Measurements from ENCODE around the gene RELCH. TPM values are rescaled to one million over a fixed set of nuclear protein-coding genes. Genes with fewer than 3 reads are reported as not detected.

The RELCH gene
- total RNA-seq, 1 donor from 2014 or later = 16.7 TPM

- peak; percentile 30 for TF ChIP-seq CTCF (conservative IDR thresholded peaks at IDR 0.05; ENCODE audit: low read depth, low read length)
- DNase-seq (ENCODE audit: low read depth) = no peak
- no peak overlapping the region for H3K4me3 ChIP-seq (ENCODE audit: low read depth, low read length)
Observed at GRCh38 chr18:62245699-62246098, 58.6 kb downstream of the RELCH start.

GRCh38 chr18:62248313-62248712 lies 61.3 kb downstream of the RELCH start:
- DNase-seq (ENCODE audit: low read depth) = no peak
- H3K4me3 ChIP-seq (ENCODE audit: low read depth, low read length) = no peak overlapping the region
- no peak for TF ChIP-seq CTCF (conservative IDR thresholded peaks at IDR 0.05; ENCODE audit: low read depth, low read length)

GRCh38 chr18:62249478-62250097 lies 62.5 kb downstream of the RELCH start:
- DNase-seq (ENCODE audit: low read depth) = peak; percentile 47
- peak; percentile 86 for TF ChIP-seq CTCF (conservative IDR thresholded peaks at IDR 0.05; ENCODE audit: low read depth, low read length)

GRCh38 chr18:62250475-62250874 lies 63.4 kb downstream of the RELCH start:
- TF ChIP-seq CTCF (conservative IDR thresholded peaks at IDR 0.05; ENCODE audit: low read depth, low read length) = no peak
- H3K4me3 ChIP-seq (ENCODE audit: low read depth, low read length) = no peak overlapping the region
- DNase-seq (ENCODE audit: low read depth) = no peak

More at GRCh38 chr18:62249478-62250097, 62.5 kb downstream of the RELCH start:
- H3K4me3 ChIP-seq (ENCODE audit: low read depth, low read length) = no peak overlapping the region

GRCh38 chr18:62258093-62258492 lies 71.0 kb downstream of the RELCH start:
- no peak for TF ChIP-seq CTCF (conservative IDR thresholded peaks at IDR 0.05; ENCODE audit: low read depth, low read length)
- no peak overlapping the region for H3K4me3 ChIP-seq (ENCODE audit: low read depth, low read length)
- no peak for DNase-seq (ENCODE audit: low read depth)

- no peak for TF ChIP-seq CTCF (conservative IDR thresholded peaks at IDR 0.05; ENCODE audit: low read depth, low read length)
- no peak overlapping the region for H3K4me3 ChIP-seq (ENCODE audit: low read depth, low read length)
- no peak for DNase-seq (ENCODE audit: low read depth)
Observed at GRCh38 chr18:62258616-62259015, 71.6 kb downstream of the RELCH start.

- no peak overlapping the region for H3K4me3 ChIP-seq (ENCODE audit: low read depth, low read length)
- TF ChIP-seq CTCF (conservative IDR thresholded peaks at IDR 0.05; ENCODE audit: low read depth, low read length) = no peak
- DNase-seq (ENCODE audit: low read depth) = no peak
Observed at GRCh38 chr18:62262061-62262460, 75.0 kb downstream of the RELCH start.

All from epithelial cell of proximal tubule (primary cell).